ENCODE data around the gene NECAP2.

The NECAP2 gene

GRCh38 chr1:16440470-16441281 is at the start of gene NECAP2:
Gene NECAP2, plus strand, starts transcription at chr1:16440724. Its CDS starts 38 bp downstream, at chr1:16440762.
- DNase-seq (ENCODE audit: insufficient read length, low spot score) (peak; percentile 71), FAIRE-seq (peak; percentile 79)
- TF ChIP-seq POLR2A (IDR thresholded peaks at IDR 0.05; ENCODE audit: low read depth, low read length), result peak; percentile 88

GRCh38 chr1:16391411-16391810 is 49.1 kb upstream of the NECAP2 start:
- FAIRE-seq (no peak), DNase-seq (ENCODE audit: insufficient read length, low spot score) (no peak)
- no peak for TF ChIP-seq POLR2A (IDR thresholded peaks at IDR 0.05; ENCODE audit: low read depth, low read length)

- no peak for TF ChIP-seq POLR2A (IDR thresholded peaks at IDR 0.05; ENCODE audit: low read depth, low read length)
- DNase-seq (ENCODE audit: insufficient read length, low spot score), result no peak
- no peak for FAIRE-seq
Measured at GRCh38 chr1:16392740-16393569, 47.6 kb upstream of the NECAP2 start.

GRCh38 chr1:16393570-16394521 is 46.7 kb upstream of the NECAP2 start:
- TF ChIP-seq POLR2A (IDR thresholded peaks at IDR 0.05; ENCODE audit: low read depth, low read length), result no peak
- FAIRE-seq, result no peak

GRCh38 chr1:16394977-16395376 is 45.5 kb upstream of the NECAP2 start:
- DNase-seq (ENCODE audit: insufficient read length, low spot score), result no peak

More at GRCh38 chr1:16393570-16394521, 46.7 kb upstream of the NECAP2 start:
- no peak for DNase-seq (ENCODE audit: insufficient read length, low spot score)

GRCh38 chr1:16396591-16396990 is 43.9 kb upstream of the NECAP2 start:
- DNase-seq (ENCODE audit: insufficient read length, low spot score) (peak; percentile 47), FAIRE-seq (peak; percentile 84)
- TF ChIP-seq POLR2A (IDR thresholded peaks at IDR 0.05; ENCODE audit: low read depth, low read length), result no peak

More at GRCh38 chr1:16394977-16395376, 45.5 kb upstream of the NECAP2 start:
- FAIRE-seq, result no peak
- TF ChIP-seq POLR2A (IDR thresholded peaks at IDR 0.05; ENCODE audit: low read depth, low read length), result no peak

- DNase-seq (ENCODE audit: insufficient read length, low spot score), result no peak
- no peak for FAIRE-seq
- no peak for TF ChIP-seq POLR2A (IDR thresholded peaks at IDR 0.05; ENCODE audit: low read depth, low read length)
Measured at GRCh38 chr1:16397120-16397519, 43.4 kb upstream of the NECAP2 start.

- DNase-seq (ENCODE audit: insufficient read length, low spot score) (no peak), FAIRE-seq (no peak)
- no peak for TF ChIP-seq POLR2A (IDR thresholded peaks at IDR 0.05; ENCODE audit: low read depth, low read length)
Measured at GRCh38 chr1:16398371-16398953, 42.1 kb upstream of the NECAP2 start.

GRCh38 chr1:16402742-16403141 is 37.8 kb upstream of the NECAP2 start:
- FAIRE-seq, result no peak
- no peak for TF ChIP-seq POLR2A (IDR thresholded peaks at IDR 0.05; ENCODE audit: low read depth, low read length)
- no peak for DNase-seq (ENCODE audit: insufficient read length, low spot score)

- no peak for TF ChIP-seq POLR2A (IDR thresholded peaks at IDR 0.05; ENCODE audit: low read depth, low read length)
- DNase-seq (ENCODE audit: insufficient read length, low spot score) (no peak), FAIRE-seq (no peak)
Measured at GRCh38 chr1:16405441-16405840, 35.1 kb upstream of the NECAP2 start.

- no peak for TF ChIP-seq POLR2A (IDR thresholded peaks at IDR 0.05; ENCODE audit: low read depth, low read length)
- FAIRE-seq (no peak), DNase-seq (ENCODE audit: insufficient read length, low spot score) (no peak)
Measured at GRCh38 chr1:16406868-16407267, 33.7 kb upstream of the NECAP2 start.

GRCh38 chr1:16409536-16410152 is 30.9 kb upstream of the NECAP2 start:
- FAIRE-seq (no peak), DNase-seq (ENCODE audit: insufficient read length, low spot score) (no peak)
- no peak for TF ChIP-seq POLR2A (IDR thresholded peaks at IDR 0.05; ENCODE audit: low read depth, low read length)

- no peak for FAIRE-seq
- DNase-seq (ENCODE audit: insufficient read length, low spot score), result no peak
- no peak for TF ChIP-seq POLR2A (IDR thresholded peaks at IDR 0.05; ENCODE audit: low read depth, low read length)
Measured at GRCh38 chr1:16410803-16411202, 29.7 kb upstream of the NECAP2 start.

Data from H54 (cell line).